ENCODE measurements around the gene FAM241B.

Gene FAM241B

DNA sequence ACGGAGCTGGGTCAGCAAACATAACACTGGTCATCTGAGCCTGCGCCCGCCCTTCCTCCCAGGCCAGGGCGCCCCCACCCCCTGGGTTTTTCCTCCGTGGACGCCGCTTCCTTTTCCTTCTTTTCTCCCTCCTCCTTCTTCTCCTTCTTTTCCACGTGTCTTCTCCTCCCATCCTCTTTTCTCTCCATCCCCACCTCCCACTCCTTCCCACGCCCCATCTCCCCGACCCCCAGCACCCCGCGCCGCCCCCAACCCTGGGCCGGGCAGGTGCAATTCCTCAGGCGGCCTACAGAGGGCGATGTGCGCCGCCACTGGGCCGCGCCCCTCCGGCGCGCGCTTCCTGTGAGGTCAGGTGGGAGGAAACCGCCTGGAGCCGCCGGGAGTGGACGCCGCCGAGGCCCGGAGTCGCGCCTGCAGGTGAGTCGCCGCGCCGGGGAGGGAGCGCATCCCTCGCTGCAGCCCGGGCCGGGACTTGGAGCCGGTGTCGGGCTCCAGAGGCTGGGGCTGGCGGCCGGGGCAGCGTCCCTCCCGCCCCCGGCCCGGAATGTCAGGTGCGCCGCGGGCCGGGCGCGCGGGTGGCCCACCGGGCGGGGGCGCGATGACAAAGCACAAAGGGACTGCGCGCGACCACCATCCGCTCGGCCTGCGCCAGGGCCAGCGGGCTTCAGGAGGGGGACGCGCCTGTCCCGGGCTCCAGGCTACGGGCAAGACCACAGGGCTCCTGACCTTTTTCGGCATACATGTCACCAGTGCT, at the start of gene FAM241B:
FAM241B (plus strand) TSS at position 351 of the 754 bp plus-strand sequence. CDS start 1,497 bp downstream, outside the sequence.
- peak; percentile 40 for DNase-seq

- no peak for DNase-seq
Measured at GRCh38 chr10:69580435-69580834, 49.6 kb upstream of the FAM241B start.

DNA sequence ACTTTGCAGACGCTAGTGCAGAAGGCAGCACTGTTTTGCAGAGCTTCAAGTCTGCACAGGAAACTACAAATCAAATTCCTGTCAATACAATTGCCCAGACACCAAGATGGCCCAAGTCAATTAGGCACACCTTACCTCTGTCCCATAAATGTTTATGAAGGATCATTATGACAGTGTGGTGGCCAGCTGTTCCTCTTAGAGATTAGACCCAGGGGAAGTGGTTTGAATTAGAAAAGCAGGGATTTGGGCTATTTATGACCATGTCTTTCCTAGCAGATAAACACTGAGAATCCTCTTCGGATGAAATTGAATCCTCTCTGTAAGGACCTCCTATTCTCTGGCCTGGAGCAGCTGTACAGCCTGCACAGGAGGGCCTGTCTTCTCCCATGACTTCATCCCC, 46.9 kb upstream of the FAM241B start:
- no peak for DNase-seq

GRCh38 chr10:69584624-69585023, 45.4 kb upstream of the FAM241B start:
- no peak for DNase-seq

DNA sequence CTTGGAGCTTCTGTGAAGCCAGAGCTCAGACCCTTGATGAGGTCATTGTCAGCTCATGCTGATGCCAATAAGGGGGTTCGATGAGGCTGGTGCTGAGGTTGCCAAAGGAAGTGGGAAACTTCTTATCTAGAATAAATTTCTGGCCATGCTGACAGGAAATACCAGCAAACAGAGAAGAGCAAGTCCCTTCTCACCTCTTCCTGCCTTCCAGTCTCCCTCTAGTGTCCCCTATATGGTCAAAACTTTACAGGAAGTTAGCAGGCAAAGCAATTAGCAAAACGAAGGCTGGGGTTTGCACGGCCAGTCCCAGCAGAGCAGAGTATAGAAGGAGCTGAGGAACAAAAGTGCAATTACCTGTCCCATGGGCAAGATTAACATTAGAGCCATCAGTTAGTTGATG, 41.7 kb upstream of the FAM241B start:
- no peak for DNase-seq

- no peak for DNase-seq
Measured at GRCh38 chr10:69600761-69601330, 29.2 kb upstream of the FAM241B start.

DNA sequence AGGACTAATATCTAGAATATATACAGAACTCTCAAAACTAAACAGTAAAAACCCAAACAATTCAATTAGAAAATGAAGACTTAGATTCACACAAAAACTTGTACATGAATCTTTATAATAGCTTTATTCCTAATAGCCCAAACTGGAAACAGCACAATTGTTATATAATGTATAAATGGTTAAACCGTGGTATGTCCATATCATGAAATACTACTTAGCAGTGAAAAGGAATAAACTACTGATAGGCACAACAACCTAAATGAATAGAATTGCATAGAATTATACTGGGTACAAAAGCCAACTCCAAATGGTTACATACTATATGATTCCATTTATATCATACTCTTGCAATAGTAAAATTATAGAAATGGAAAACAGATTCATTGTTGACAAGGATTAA, 21.0 kb upstream of the FAM241B start:
- no peak for DNase-seq

DNA sequence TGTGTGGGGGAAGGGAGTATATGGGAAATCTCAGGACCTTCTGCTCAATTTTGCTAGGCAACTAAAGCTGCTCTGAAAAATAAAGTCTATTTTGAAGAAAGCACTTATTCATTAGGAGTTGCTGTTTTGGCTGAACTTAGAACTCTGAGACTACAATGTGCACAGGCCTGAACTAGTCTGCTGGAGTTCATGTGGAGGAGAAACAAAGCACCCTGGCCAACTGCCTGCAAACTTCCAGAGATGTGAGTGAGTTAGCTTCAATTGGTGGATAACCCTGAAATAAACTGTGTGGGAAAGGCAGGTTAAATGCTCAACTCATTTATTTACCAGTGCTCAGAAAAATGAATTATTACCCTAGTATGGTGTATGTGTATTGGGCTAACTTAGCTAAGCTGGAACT, 17.3 kb upstream of the FAM241B start:
- no peak for DNase-seq

GRCh38 chr10:69614130-69614529, 15.9 kb upstream of the FAM241B start:
- no peak for DNase-seq

DNA sequence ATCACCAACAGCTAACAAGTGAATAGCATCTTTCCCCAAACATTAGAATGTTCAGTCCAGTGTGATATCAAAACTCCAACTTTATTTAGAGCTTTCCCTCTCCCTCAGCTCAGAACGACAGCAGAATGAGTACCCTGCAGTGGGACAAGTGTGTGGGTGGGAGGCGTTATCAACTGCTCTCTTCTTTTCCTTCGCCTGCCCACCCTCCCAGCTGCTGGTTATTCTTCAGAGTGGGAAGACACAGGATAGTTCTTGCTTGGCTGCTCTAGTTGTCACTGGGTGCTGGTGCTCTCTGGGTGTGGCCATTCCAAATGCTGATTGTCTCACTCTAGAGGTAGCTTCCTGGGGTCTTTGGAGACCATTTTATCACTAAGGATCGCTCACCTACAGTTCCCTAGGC, 13.7 kb upstream of the FAM241B start:
- no peak for DNase-seq

- DNase-seq: no peak
Measured at GRCh38 chr10:69618746-69619145, 11.3 kb upstream of the FAM241B start.

GRCh38 chr10:69619626-69620025, 10.4 kb upstream of the FAM241B start:
- DNase-seq: no peak

DNA sequence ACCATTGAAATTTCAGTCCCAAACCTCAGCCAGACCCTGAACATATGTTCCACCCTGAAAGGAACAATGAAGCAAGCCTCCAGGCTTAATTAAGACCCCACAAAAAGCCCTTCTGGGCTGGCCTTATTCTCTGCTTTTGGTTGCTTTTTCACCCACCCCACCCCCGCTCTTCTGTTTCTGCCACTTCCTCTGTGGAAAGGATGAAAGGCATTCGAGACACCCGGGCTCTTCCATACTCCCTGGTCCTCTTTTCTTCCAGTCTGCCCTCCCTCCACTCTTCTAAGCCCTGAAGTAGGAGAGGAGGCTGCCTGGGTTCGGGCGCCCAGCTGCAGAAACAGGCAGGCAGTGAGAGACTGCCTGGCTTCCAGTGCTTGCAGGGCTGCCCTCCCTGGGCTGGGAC, 9.4 kb upstream of the FAM241B start:
- DNase-seq: no peak

DNA sequence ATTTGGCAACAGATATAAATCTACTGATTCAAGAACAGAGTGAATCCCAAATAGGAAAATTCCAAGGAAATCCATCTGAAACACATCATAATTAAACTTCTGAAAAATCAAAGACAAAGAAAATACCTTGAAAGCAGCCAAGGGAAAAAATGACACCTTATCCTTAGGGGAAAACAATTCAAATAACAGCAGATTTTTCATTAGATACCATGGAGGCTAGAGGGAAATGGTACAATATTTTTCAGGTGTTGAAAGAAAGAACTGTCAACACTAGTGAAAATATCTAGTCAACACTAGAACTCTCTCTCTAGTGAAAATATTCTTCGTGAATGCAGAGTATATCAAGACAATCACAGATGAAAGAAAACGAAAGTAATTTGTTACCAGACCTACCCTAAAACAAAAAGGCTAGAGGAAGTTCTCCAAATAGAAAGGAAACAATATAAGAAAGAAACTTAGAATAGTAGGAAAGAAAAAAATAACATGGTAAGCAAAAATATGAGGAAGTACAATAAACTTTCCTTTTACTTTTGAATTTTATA, 5.7 kb upstream of the FAM241B start:
- no peak for DNase-seq

DNA sequence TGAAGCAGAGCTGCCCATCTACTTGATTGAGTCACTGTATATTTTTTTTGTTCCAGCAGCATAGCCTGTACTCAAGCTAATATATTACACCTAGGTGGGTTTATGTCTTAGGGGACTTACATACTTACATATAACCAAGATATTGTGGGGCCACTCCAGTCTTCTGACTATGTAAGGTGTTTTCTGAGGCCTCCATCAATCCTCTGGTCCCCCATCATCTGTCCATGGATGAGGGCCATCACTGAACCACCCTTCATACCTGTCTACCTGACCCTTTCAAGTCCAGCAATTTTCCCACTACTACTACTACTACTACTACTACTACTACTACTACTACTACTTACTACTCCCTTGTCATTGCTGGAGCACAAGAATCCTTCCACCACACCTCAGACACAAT, 3.2 kb upstream of the FAM241B start:
- DNase-seq: no peak

- no peak for DNase-seq
Measured at GRCh38 chr10:69628891-69629290, 1.2 kb upstream of the FAM241B start.

GRCh38 chr10:69629519-69629896, 539 bp upstream of the FAM241B start:
- DNase-seq: no peak

GRCh38 chr10:69630651-69631400, 779 bp downstream of the FAM241B start:
- DNase-seq: no peak

GRCh38 chr10:69631566-69631965, 1.5 kb downstream of the FAM241B start:
- no peak for DNase-seq

GRCh38 chr10:69632516-69633199, 2.6 kb downstream of the FAM241B start:
- DNase-seq: no peak

- no peak for DNase-seq
Measured at GRCh38 chr10:69633673-69634635, 3.9 kb downstream of the FAM241B start.

Data from NCI-H1092 treated with DMSO at 0.1 percent for 48 hours (cell line).